ENCODE data around the gene KDELR1. TPM values are rescaled to one million over a fixed set of nuclear protein-coding genes. Genes with fewer than 3 reads are reported as not detected.

The KDELR1 gene
- total RNA-seq, 1 experiment from 2014 or later = 113 TPM

GRCh38 chr19:48395170-48395455 is 3.8 kb upstream of the KDELR1 start:
- no peak overlapping the region for H3K27ac Mint-ChIP-seq (ENCODE audit: low read depth, unreplicated experiment)
- no peak for DNase-seq (ENCODE audit: unreplicated experiment)
- H3K27me3 Mint-ChIP-seq (ENCODE audit: insufficient read depth, unreplicated experiment) = peaks cover 22% of the 10 kb centered on the region
- H3K9me3 Mint-ChIP-seq (ENCODE audit: unreplicated experiment) = no peaks in the 10 kb centered on the region
- POLR2A ChIA-PET = interaction anchor here (0.6 to 1.2 kb wide), 4 partner anchors 24 to 74 kb away, joined by 3 to 9 read pairs (median 3); partner anchors contain the start of gene GRWD1
- H3K36me3 Mint-ChIP-seq (ENCODE audit: insufficient read depth, unreplicated experiment) = peaks cover 7% of the 10 kb centered on the region
- CTCF ChIA-PET = interaction anchor here (0.6 kb wide), 1 partner anchor 98 kb away, joined by 3 read pairs; no protein-coding TSS in a partner anchor
- peaks cover 43% of the 10 kb centered on the region for H3K4me1 Mint-ChIP-seq (ENCODE audit: insufficient read depth, unreplicated experiment)
- BruUV-seq (replicated peaks) = no TSS peak
- peak overlapping the region; percentile 91 for H3K4me3 Mint-ChIP-seq (ENCODE audit: unreplicated experiment)
- intact Hi-C loops (cut with micrococcal nuclease) = no loop called here
- TF ChIP-seq CTCF (IDR thresholded peaks at IDR 0.05; ENCODE audit: unreplicated experiment) = no peak

GRCh38 chr19:48394331-48395169 is 3.2 kb upstream of the KDELR1 start:
- POLR2A ChIA-PET = interaction anchor here (0.6 to 1.5 kb wide), 5 partner anchors 31 to 92 kb away, joined by 3 to 9 read pairs (median 3); partner anchors contain the start of genes GRWD1 and TMEM143
- Mint-ChIP-seq H3K36me3 (ENCODE audit: insufficient read depth, unreplicated experiment) (peaks cover 7% of the 10 kb centered on the region), H3K4me3 (ENCODE audit: unreplicated experiment) (peak overlapping the region; percentile 91), H3K4me1 (ENCODE audit: insufficient read depth, unreplicated experiment) (peaks cover 40% of the 10 kb centered on the region), H3K27ac (ENCODE audit: low read depth, unreplicated experiment) (peak overlapping the region; percentile 19), H3K27me3 (ENCODE audit: insufficient read depth, unreplicated experiment) (peaks cover 22% of the 10 kb centered on the region), H3K9me3 (ENCODE audit: unreplicated experiment) (no peaks in the 10 kb centered on the region)
- BruUV-seq (replicated peaks) = no TSS peak
- TF ChIP-seq CTCF (IDR thresholded peaks at IDR 0.05; ENCODE audit: unreplicated experiment) = no peak
- CTCF ChIA-PET = no interaction called here
- DNase-seq (ENCODE audit: unreplicated experiment) = no peak
- intact Hi-C loops (cut with micrococcal nuclease) = loop anchor here (5.0 kb wide), 2 partner anchors 62 to 93 kb away; no protein-coding TSS in a partner anchor

- DNase-seq (ENCODE audit: unreplicated experiment) = no peak
Observed at GRCh38 chr19:48393559-48394330, 2.4 kb upstream of the KDELR1 start, which contains the start of gene GRIN2D. Gene GRIN2D (plus strand): TSS chr19:48393668. CDS start chr19:48398393, 4,725 bp downstream.

More at GRCh38 chr19:48393559-48394330, 2.4 kb upstream of the KDELR1 start, which contains the start of gene GRIN2D:
- H3K36me3 Mint-ChIP-seq (ENCODE audit: insufficient read depth, unreplicated experiment) = peaks cover 9% of the 10 kb centered on the region
- H3K4me1 Mint-ChIP-seq (ENCODE audit: insufficient read depth, unreplicated experiment) = peaks cover 33% of the 10 kb centered on the region
- peak within 1 kb of the TSS; percentile 60 for H3K4me3 Mint-ChIP-seq (ENCODE audit: unreplicated experiment)
- H3K27me3 Mint-ChIP-seq (ENCODE audit: insufficient read depth, unreplicated experiment) = peaks cover 22% of the 10 kb centered on the region
- no peaks in the 10 kb centered on the region for H3K9me3 Mint-ChIP-seq (ENCODE audit: unreplicated experiment)
- BruUV-seq (replicated peaks) = no TSS peak
- no peak for TF ChIP-seq CTCF (IDR thresholded peaks at IDR 0.05; ENCODE audit: unreplicated experiment)
- H3K27ac Mint-ChIP-seq (ENCODE audit: low read depth, unreplicated experiment) = peak within 1 kb of the TSS; percentile 67
- ChIA-PET CTCF (interaction anchor here (0.6 to 1.4 kb wide), 2 partner anchors 11 to 21 kb away, joined by 3 to 4 read pairs; no protein-coding TSS in a partner anchor), POLR2A (interaction anchor here (0.6 to 1.5 kb wide), 4 partner anchors 30 to 93 kb away, joined by 3 to 4 read pairs (median 4); partner anchors contain the start of gene TMEM143)
- intact Hi-C loops (cut with micrococcal nuclease) = loop anchor here (5.0 kb wide), 2 partner anchors 61 to 94 kb away; no protein-coding TSS in a partner anchor

Measured in MCF 10A (cell line).